ENCODE measurements around the gene CSMD2.

CSMD2 gene

DNA sequence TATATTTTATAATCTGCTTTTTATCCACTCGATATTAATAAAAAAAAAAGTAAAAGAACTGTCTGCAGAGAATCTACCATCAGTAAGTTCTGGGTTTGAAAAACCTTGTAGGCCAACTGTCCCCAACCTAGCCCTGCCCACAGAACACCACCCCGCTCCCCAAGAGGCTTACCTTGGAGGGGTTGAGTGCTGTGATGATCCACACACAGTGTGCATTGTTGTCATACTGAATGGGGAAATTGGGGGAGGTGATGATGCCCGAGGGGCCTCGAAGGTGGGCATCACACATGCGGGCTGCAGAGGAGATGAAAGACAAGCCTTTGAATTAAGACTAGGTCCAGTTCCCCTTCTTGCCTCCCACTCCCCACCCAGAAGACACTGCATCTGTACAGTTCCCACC, 354.5 kb downstream of the CSMD2 start:
- TF ChIP-seq FOXP2 (optimal IDR thresholded peaks at IDR 0.05; ENCODE audit: borderline replicate concordance, extremely low read depth, extremely low read length, insufficient read depth) (no peak), TAF1 (IDR thresholded peaks at IDR 0.05; ENCODE audit: borderline replicate concordance, insufficient read depth, low read length) (no peak), POLR2AphosphoS5 (IDR thresholded peaks at IDR 0.05; ENCODE audit: low read depth, low read length) (no peak), SIN3A (IDR thresholded peaks at IDR 0.05; ENCODE audit: borderline replicate concordance, insufficient read depth, low read length) (no peak)
- TF ChIP-seq, protein P1, sequence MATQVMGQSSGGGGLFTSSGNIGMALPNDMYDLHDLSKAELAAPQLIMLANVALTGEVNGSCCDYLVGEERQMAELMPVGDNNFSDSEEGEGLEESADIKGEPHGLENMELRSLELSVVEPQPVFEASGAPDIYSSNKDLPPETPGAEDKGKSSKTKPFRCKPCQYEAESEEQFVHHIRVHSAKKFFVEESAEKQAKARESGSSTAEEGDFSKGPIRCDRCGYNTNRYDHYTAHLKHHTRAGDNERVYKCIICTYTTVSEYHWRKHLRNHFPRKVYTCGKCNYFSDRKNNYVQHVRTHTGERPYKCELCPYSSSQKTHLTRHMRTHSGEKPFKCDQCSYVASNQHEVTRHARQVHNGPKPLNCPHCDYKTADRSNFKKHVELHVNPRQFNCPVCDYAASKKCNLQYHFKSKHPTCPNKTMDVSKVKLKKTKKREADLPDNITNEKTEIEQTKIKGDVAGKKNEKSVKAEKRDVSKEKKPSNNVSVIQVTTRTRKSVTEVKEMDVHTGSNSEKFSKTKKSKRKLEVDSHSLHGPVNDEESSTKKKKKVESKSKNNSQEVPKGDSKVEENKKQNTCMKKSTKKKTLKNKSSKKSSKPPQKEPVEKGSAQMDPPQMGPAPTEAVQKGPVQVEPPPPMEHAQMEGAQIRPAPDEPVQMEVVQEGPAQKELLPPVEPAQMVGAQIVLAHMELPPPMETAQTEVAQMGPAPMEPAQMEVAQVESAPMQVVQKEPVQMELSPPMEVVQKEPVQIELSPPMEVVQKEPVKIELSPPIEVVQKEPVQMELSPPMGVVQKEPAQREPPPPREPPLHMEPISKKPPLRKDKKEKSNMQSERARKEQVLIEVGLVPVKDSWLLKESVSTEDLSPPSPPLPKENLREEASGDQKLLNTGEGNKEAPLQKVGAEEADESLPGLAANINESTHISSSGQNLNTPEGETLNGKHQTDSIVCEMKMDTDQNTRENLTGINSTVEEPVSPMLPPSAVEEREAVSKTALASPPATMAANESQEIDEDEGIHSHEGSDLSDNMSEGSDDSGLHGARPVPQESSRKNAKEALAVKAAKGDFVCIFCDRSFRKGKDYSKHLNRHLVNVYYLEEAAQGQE (IDR thresholded peaks at IDR 0.05; ENCODE audit: insufficient read depth in 1 of 2, low read depth in 2 of 2, low read length in 2 of 2) = no peak

DNA sequence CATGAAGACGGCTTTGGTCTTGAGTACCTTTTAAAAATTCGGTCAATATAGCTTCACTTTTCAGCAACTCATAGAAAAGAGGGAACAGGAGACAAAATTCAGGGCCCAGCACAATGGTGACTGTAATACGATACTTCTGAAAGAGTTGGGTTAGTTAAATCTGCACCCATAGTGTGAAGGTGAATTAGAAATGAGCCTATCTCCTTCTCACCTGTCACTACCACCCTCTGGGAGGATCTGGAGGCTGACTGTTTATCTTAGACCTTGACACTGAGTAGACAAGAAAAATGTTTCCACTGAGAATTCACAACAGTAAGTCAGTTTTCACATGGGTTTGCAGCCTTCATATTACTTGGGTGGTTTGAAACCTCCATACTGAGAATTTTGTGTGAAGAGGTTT, 359.0 kb downstream of the CSMD2 start:
- TF ChIP-seq SIN3A (IDR thresholded peaks at IDR 0.05; ENCODE audit: borderline replicate concordance, insufficient read depth, low read length) = no peak
- no peak for TF ChIP-seq POLR2AphosphoS5 (IDR thresholded peaks at IDR 0.05; ENCODE audit: low read depth, low read length)
- TF ChIP-seq FOXP2 (optimal IDR thresholded peaks at IDR 0.05; ENCODE audit: borderline replicate concordance, extremely low read depth, extremely low read length, insufficient read depth) = no peak
- TF ChIP-seq TAF1 (IDR thresholded peaks at IDR 0.05; ENCODE audit: borderline replicate concordance, insufficient read depth, low read length) = no peak
- TF ChIP-seq, protein P1 (IDR thresholded peaks at IDR 0.05; ENCODE audit: insufficient read depth in 1 of 2, low read depth in 2 of 2, low read length in 2 of 2) = no peak

DNA sequence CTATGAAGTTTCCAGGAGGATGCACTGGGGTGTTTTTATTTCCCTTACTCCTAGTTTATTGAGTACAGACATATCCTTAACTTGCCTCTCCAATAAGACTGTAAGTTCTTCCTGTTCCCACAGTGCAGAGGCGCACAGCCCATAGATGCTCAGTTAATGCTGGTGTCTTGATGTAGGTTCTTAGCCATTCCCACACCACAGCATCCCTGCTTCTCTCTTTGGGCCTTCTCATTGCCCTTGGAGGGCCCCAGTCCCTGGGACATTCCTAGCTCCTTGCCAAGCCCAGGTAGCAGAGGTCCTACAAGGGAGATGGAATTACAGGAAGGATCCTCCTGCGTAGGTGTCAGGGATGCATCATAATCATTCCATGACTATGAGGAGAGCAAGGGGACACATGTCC, 362.8 kb downstream of the CSMD2 start:
- TF ChIP-seq FOXP2 (optimal IDR thresholded peaks at IDR 0.05; ENCODE audit: borderline replicate concordance, extremely low read depth, extremely low read length, insufficient read depth) (no peak), SIN3A (IDR thresholded peaks at IDR 0.05; ENCODE audit: borderline replicate concordance, insufficient read depth, low read length) (no peak), TAF1 (IDR thresholded peaks at IDR 0.05; ENCODE audit: borderline replicate concordance, insufficient read depth, low read length) (no peak), POLR2AphosphoS5 (IDR thresholded peaks at IDR 0.05; ENCODE audit: low read depth, low read length) (no peak)
- TF ChIP-seq, protein P1 (IDR thresholded peaks at IDR 0.05; ENCODE audit: insufficient read depth in 1 of 2, low read depth in 2 of 2, low read length in 2 of 2) = no peak

DNA sequence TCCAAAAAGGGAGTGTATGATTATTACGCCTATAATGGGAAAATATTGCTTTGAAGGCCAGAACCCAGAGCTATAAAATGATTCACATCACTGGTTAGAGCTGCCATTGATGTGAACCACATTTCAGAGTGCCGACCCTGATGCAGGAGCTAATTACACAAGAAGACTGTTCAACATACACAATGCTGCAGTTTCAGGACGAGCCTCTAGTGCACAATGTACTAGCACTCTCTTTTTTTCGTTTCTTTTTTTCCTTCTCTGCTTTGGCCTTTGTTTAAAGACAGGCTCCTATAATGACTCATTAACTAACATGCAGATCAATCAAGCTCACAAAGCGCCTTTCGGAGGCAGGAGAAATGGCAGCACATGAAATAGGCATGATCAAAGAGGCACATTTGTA, 367.2 kb downstream of the CSMD2 start:
- TF ChIP-seq TAF1 (IDR thresholded peaks at IDR 0.05; ENCODE audit: borderline replicate concordance, insufficient read depth, low read length) (no peak), POLR2AphosphoS5 (IDR thresholded peaks at IDR 0.05; ENCODE audit: low read depth, low read length) (no peak), SIN3A (IDR thresholded peaks at IDR 0.05; ENCODE audit: borderline replicate concordance, insufficient read depth, low read length) (no peak), FOXP2 (optimal IDR thresholded peaks at IDR 0.05; ENCODE audit: borderline replicate concordance, extremely low read depth, extremely low read length, insufficient read depth) (no peak)
- TF ChIP-seq, protein P1 (IDR thresholded peaks at IDR 0.05; ENCODE audit: insufficient read depth in 1 of 2, low read depth in 2 of 2, low read length in 2 of 2) = no peak

DNA sequence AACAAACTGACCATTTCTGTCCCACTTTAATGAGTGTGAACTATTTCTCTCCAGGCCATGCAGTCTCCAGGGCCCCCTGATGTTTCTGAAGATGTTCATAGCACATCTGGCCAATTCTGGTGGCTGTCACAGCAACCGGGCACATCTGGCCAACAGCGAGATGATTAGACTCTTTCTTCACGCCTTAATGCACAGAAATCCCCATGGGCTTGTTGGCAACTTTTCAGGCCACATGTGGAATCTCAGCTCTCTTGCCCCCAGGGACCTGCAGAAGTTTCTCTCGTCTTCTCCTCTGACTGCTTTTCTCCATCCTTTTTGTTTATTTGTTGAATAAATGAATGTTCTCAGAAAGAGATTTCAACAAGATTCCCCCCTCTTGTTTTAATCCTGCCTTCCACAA, 372.4 kb downstream of the CSMD2 start:
- TF ChIP-seq SIN3A (IDR thresholded peaks at IDR 0.05; ENCODE audit: borderline replicate concordance, insufficient read depth, low read length) (no peak), POLR2AphosphoS5 (IDR thresholded peaks at IDR 0.05; ENCODE audit: low read depth, low read length) (no peak), FOXP2 (optimal IDR thresholded peaks at IDR 0.05; ENCODE audit: borderline replicate concordance, extremely low read depth, extremely low read length, insufficient read depth) (no peak), TAF1 (IDR thresholded peaks at IDR 0.05; ENCODE audit: borderline replicate concordance, insufficient read depth, low read length) (no peak)
- TF ChIP-seq, protein P1 (IDR thresholded peaks at IDR 0.05; ENCODE audit: insufficient read depth in 1 of 2, low read depth in 2 of 2, low read length in 2 of 2) = no peak

Measured in PFSK-1 (cell line).